Colon (tissue), 2 donors: Measurements from ENCODE around the gene LIPA.
"Not testable (repeated sequence)": the region's sequence is repeated elsewhere in the genome, so short reads cannot be mapped to it uniquely, and the experiment has no call there.

Source experiments
- FAIRE-seq: peaks from 2 replicates; lab custom pipeline; 2012; peaks lifted over from hg19 to GRCh38; lab: Jason Lieb, UNC
- donor health status: control.
- donor health status: control.

The LIPA gene

GRCh38 chr10:89207181-89207800, 44.3 kb downstream of the LIPA start, which contains the start of gene CH25H:
TSS of gene CH25H (minus strand) at chr10:89207317. CDS start at chr10:89207292, 25 bp downstream.
- no peak for FAIRE-seq

- no peak for FAIRE-seq
These were observed 45.0 kb downstream of the LIPA start for GRCh38 chr10:89206402-89207180.

- FAIRE-seq = no peak
These were observed 46.9 kb downstream of the LIPA start for GRCh38 chr10:89204621-89205185.

- no peak for FAIRE-seq
These were observed 48.3 kb downstream of the LIPA start for GRCh38 chr10:89203237-89203636.

- no peak for FAIRE-seq
These were observed 49.5 kb downstream of the LIPA start for GRCh38 chr10:89202033-89202425.

- FAIRE-seq = no peak
These were observed 50.1 kb downstream of the LIPA start for GRCh38 chr10:89201345-89202032.

- FAIRE-seq = no peak
These were observed 54.1 kb downstream of the LIPA start for GRCh38 chr10:89197473-89197872.

GRCh38 chr10:89191301-89191700, 60.3 kb downstream of the LIPA start:
- not testable (repeated sequence) for FAIRE-seq

- FAIRE-seq = no peak
These were observed 62.3 kb downstream of the LIPA start for GRCh38 chr10:89189211-89189734.

GRCh38 chr10:89185658-89186057, 65.9 kb downstream of the LIPA start:
- no peak for FAIRE-seq

- FAIRE-seq = no peak
These were observed 66.9 kb downstream of the LIPA start for GRCh38 chr10:89184638-89185037.

GRCh38 chr10:89183571-89183970, 68.0 kb downstream of the LIPA start:
- no peak for FAIRE-seq

- no peak for FAIRE-seq
These were observed 68.7 kb downstream of the LIPA start for GRCh38 chr10:89182894-89183293.

GRCh38 chr10:89175816-89176215, 75.8 kb downstream of the LIPA start:
- FAIRE-seq = no peak

- no peak for FAIRE-seq
These were observed 78.5 kb downstream of the LIPA start for GRCh38 chr10:89173075-89173474.

GRCh38 chr10:89171996-89172395, 79.6 kb downstream of the LIPA start:
- no peak for FAIRE-seq

GRCh38 chr10:89171263-89171872, 80.2 kb downstream of the LIPA start:
- FAIRE-seq = no peak

- not testable (repeated sequence) for FAIRE-seq
These were observed 83.1 kb downstream of the LIPA start for GRCh38 chr10:89168354-89168900.

- FAIRE-seq = no peak
These were observed 83.7 kb downstream of the LIPA start for GRCh38 chr10:89167915-89168314.

- no peak for FAIRE-seq
These were observed 85.7 kb downstream of the LIPA start for GRCh38 chr10:89165923-89166322.

GRCh38 chr10:89164920-89165319, 86.7 kb downstream of the LIPA start:
- no peak for FAIRE-seq

GRCh38 chr10:89164080-89164479, 87.5 kb downstream of the LIPA start:
- no peak for FAIRE-seq
